GM23248 (cell line): ENCODE data around the gene SEZ6L2. TPM values are rescaled to one million over a fixed set of nuclear protein-coding genes. Genes with fewer than 3 reads are reported as not detected.
"Not testable (repeated sequence)": the region's sequence is repeated elsewhere in the genome, so short reads cannot be mapped to it uniquely, and the experiment has no call there.

ENCODE experiments used
- DNase-seq: peaks from one replicate; pipeline ENCODE4 v3.0.0-alpha.2; 2015
- H2AFZ ChIP-seq: fragments of 200-600 bp; sonication (generic); 2 replicates; pipeline ENCODE4 v1.6.1; 2016; ENCODE audit warnings: antibody characterized with exemption
- H3F3A ChIP-seq: fragments of 200-600 bp; sonication (generic); 2 replicates; pipeline ENCODE4 v1.6.1; 2016; ENCODE audit warnings: mild to moderate bottlenecking, antibody characterized with exemption, mixed run types; ENCODE audit not compliant: insufficient read depth
- H3K27ac ChIP-seq: fragments of 200-600 bp; sonication (generic); 2 replicates; pipeline ENCODE4 v1.5.1; 2016; ENCODE audit warnings: mild to moderate bottlenecking
- H3K27me3 ChIP-seq: fragments of 200-600 bp; sonication (generic); replicated peaks from 2 replicates; pipeline ENCODE4 v1.6.1; 2016; ENCODE audit warnings: mild to moderate bottlenecking; ENCODE audit not compliant: insufficient read depth
- H3K36me3 ChIP-seq: fragments of 200-600 bp; sonication (generic); 2 replicates; pipeline ENCODE4 v1.6.1; 2016; ENCODE audit warnings: low read depth, mild to moderate bottlenecking
- H3K4me1 ChIP-seq: fragments of 200-600 bp; sonication (generic); 2 replicates; pipeline ENCODE4 v1.6.1; 2016; ENCODE audit warnings: mild to moderate bottlenecking; ENCODE audit not compliant: insufficient read depth
- H3K4me2 ChIP-seq: fragments of 200-600 bp; sonication (generic); one replicate; pipeline ENCODE4 v1.6.1; 2016; ENCODE audit warnings: mild to moderate bottlenecking; ENCODE audit not compliant: unreplicated experiment
- H3K4me3 ChIP-seq: fragments of 200-600 bp; sonication (generic); 2 replicates; pipeline ENCODE4 v1.5.1; 2016; ENCODE audit warnings: mild to moderate bottlenecking
- H3K79me2 ChIP-seq: fragments of 200-600 bp; sonication (generic); 2 replicates; pipeline ENCODE4 v1.6.1; 2016; ENCODE audit warnings: mild to moderate bottlenecking; ENCODE audit not compliant: insufficient read depth
- H3K9ac ChIP-seq: fragments of 200-600 bp; sonication (generic); 2 replicates; pipeline ENCODE4 v1.6.1; 2016; ENCODE audit warnings: mild to moderate bottlenecking
- H3K9me2 ChIP-seq: fragments of 200-600 bp; sonication (generic); 2 replicates; pipeline ENCODE4 v1.6.1; 2016; ENCODE audit warnings: mixed run types, mild to moderate bottlenecking, moderate library complexity; ENCODE audit not compliant: insufficient read depth
- H3K9me3 ChIP-seq: fragments of 200-600 bp; sonication (generic); one replicate; pipeline ENCODE4 v1.6.1; 2017; ENCODE audit warnings: low read depth
- H4K20me1 ChIP-seq: fragments of 200-600 bp; sonication (generic); 2 replicates; pipeline ENCODE4 v1.6.0; 2016; ENCODE audit not compliant: insufficient read depth
- EZH2 ChIP-seq: fragments of 200-600 bp; sonication (generic); IDR thresholded peaks from 2 replicates; pipeline ENCODE4 v1.6.1; 2018; ENCODE audit warnings: antibody characterized with exemption, mild to moderate bottlenecking; ENCODE audit not compliant: insufficient read depth, poor library complexity, severe bottlenecking
- EZH2phosphoT487 ChIP-seq: fragments of 200-600 bp; sonication (generic); IDR thresholded peaks from 2 replicates; pipeline ENCODE4 v1.6.1; 2018; ENCODE audit warnings: antibody characterized with exemption, moderate library complexity, mild to moderate bottlenecking, low read depth; ENCODE audit not compliant: insufficient read depth
- WGBS, 2 experiments: methylation state at CpG; one replicate each; pipeline ENCODE4 v1.1.6; 2015 to 2017; ENCODE audit warnings: low lambda C conversion rate in 2 of 2, low coverage in 1 of 2; ENCODE audit errors: missing lambda C conversion rate in 2 of 2; 5-methylcytosine and 5-hydroxymethylcytosine counted together
- in situ Hi-C: fragments of 300-500 bp; cut with MboI; formaldehyde crosslinking; loops from 2 replicates; pipeline ENCODE4 v1.15.0; 2020
- polyA plus RNA-seq: library from polyadenylated mRNA; unstranded; fragments of >200 nt; fragmentation: Nextera tagmentation; extraction: Ambion mirVana; gene quantifications from 2 replicates; pipeline ENCODE4 v1.2.1, GENCODE V29; 2016
- total RNA-seq: library from RNA; depleted of rRNA; stranded (reverse); fragments of >200 nt; shearing (Covaris generic); gene quantifications from 2 replicates; pipeline ENCODE4 v1.2.3, GENCODE V29; 2014; rRNA removed

The SEZ6L2 gene
- total RNA-seq, result 30.7 and 34.7 TPM in 2 replicates
- polyA plus RNA-seq, result 6.9 and 7.3 TPM in 2 replicates

- in situ Hi-C loops, result no loop called here
- 1 to 4% methylated on average over 21 to 27 of the region's 29 CpGs for WGBS, 2 experiments
- Histone ChIP-seq H3K9me3 (no peaks in the 10 kb centered on the region), H2AFZ (peak within 1 kb of the TSS; percentile 82), H3K4me3 (peak within 1 kb of the TSS; percentile 82), H3K27me3 (no peaks in the 10 kb centered on the region), H4K20me1 (no peaks in the 10 kb centered on the region), H3K79me2 (peaks cover 30% of the 10 kb centered on the region), H3K9ac (peak within 1 kb of the TSS; percentile 79), H3K4me1 (peaks cover 9% of the 10 kb centered on the region), H3F3A (no peaks in the 10 kb centered on the region), H3K4me2 (peak within 1 kb of the TSS; percentile 82), H3K9me2 (no peaks in the 10 kb centered on the region), H3K36me3 (no peaks in the 10 kb centered on the region), H3K27ac (peak within 1 kb of the TSS; percentile 81)
- TF ChIP-seq EZH2 (no peak), EZH2phosphoT487 (no peak)
- DNase-seq, result peak; percentile 95
These were observed at the start of gene SEZ6L2 for GRCh38 chr16:29899516-29900101. Gene SEZ6L2 (minus strand): TSS chr16:29899550. CDS start chr16:29899019, 531 bp downstream.

- no peak overlapping the region for H3K4me3 ChIP-seq
- no peak for TF ChIP-seq EZH2phosphoT487
- TF ChIP-seq EZH2, result no peak
- no peaks in the 10 kb centered on the region for H3K36me3 ChIP-seq
- no peak overlapping the region for H3K4me2 ChIP-seq
- H3F3A ChIP-seq, result peaks cover 19% of the 10 kb centered on the region
- no peaks in the 10 kb centered on the region for H3K27me3 ChIP-seq
- DNase-seq, result no peak
- no peaks in the 10 kb centered on the region for H3K9me2 ChIP-seq
- in situ Hi-C loops, result no loop called here
- no peak overlapping the region for H2AFZ ChIP-seq
- 39 to 43% methylated on average over 2 of the region's 2 CpGs for WGBS, 2 experiments
- H3K9me3 ChIP-seq, result no peaks in the 10 kb centered on the region
- no peak overlapping the region for H3K27ac ChIP-seq
- H4K20me1 ChIP-seq, result no peaks in the 10 kb centered on the region
- H3K79me2 ChIP-seq, result no peaks in the 10 kb centered on the region
- H3K9ac ChIP-seq, result no peak overlapping the region
- peaks cover 17% of the 10 kb centered on the region for H3K4me1 ChIP-seq
These were observed 48.5 kb upstream of the SEZ6L2 start for GRCh38 chr16:29947897-29948296.

- peak overlapping the region; percentile 45 for H3K4me3 ChIP-seq
- H3K9me2 ChIP-seq, result no peaks in the 10 kb centered on the region
- peak overlapping the region; percentile 75 for H2AFZ ChIP-seq
- peaks cover 19% of the 10 kb centered on the region for H3F3A ChIP-seq
- no peaks in the 10 kb centered on the region for H3K79me2 ChIP-seq
- H3K27ac ChIP-seq, result peak overlapping the region; percentile 95
- H3K4me1 ChIP-seq, result peaks cover 17% of the 10 kb centered on the region
- no peaks in the 10 kb centered on the region for H3K9me3 ChIP-seq
- peak; percentile 98 for DNase-seq
- H3K4me2 ChIP-seq, result peak overlapping the region; percentile 77
- no peaks in the 10 kb centered on the region for H4K20me1 ChIP-seq
- TF ChIP-seq EZH2phosphoT487 (no peak), EZH2 (no peak)
- no peaks in the 10 kb centered on the region for H3K36me3 ChIP-seq
- H3K9ac ChIP-seq, result peak overlapping the region; percentile 76
- 11 to 16% methylated on average over 11 of the region's 11 CpGs for WGBS, 2 experiments
- H3K27me3 ChIP-seq, result no peaks in the 10 kb centered on the region
- in situ Hi-C loops, result no loop called here
These were observed 44.8 kb upstream of the SEZ6L2 start for GRCh38 chr16:29943846-29944799.

GRCh38 chr16:29940656-29941055 lies 41.3 kb upstream of the SEZ6L2 start:
- no peak overlapping the region for H3K27ac ChIP-seq
- no peaks in the 10 kb centered on the region for H3K36me3 ChIP-seq
- H2AFZ ChIP-seq, result no peak overlapping the region
- no peaks in the 10 kb centered on the region for H3K9me2 ChIP-seq
- H3K4me2 ChIP-seq, result no peak overlapping the region
- TF ChIP-seq EZH2, result no peak
- no peak for TF ChIP-seq EZH2phosphoT487
- H3K9me3 ChIP-seq, result no peaks in the 10 kb centered on the region
- H3K4me3 ChIP-seq, result no peak overlapping the region
- peaks cover 17% of the 10 kb centered on the region for H3K4me1 ChIP-seq
- in situ Hi-C loops, result no loop called here
- no peak for DNase-seq
- H3K9ac ChIP-seq, result no peak overlapping the region
- 73 to 77% methylated on average over 4 of the region's 4 CpGs for WGBS, 2 experiments
- H3K79me2 ChIP-seq, result no peaks in the 10 kb centered on the region
- peaks cover 19% of the 10 kb centered on the region for H3F3A ChIP-seq
- no peaks in the 10 kb centered on the region for H3K27me3 ChIP-seq
- H4K20me1 ChIP-seq, result no peaks in the 10 kb centered on the region

GRCh38 chr16:29931750-29932149 lies 32.4 kb upstream of the SEZ6L2 start:
- WGBS, 2 experiments, result 59 to 77% methylated on average over 2 of the region's 2 CpGs
- H3K27me3 ChIP-seq, H3K4me1 ChIP-seq, H3K79me2 ChIP-seq, H3K9me3 ChIP-seq, H3K27ac ChIP-seq, in situ Hi-C loops, H4K20me1 ChIP-seq, H3F3A ChIP-seq, H3K4me3 ChIP-seq, H3K9ac ChIP-seq, H2AFZ ChIP-seq, H3K9me2 ChIP-seq, H3K36me3 ChIP-seq, DNase-seq, H3K4me2 ChIP-seq: not testable (repeated sequence)
